22Rv1 (cell line): ENCODE results near the gene CASK.

Experiments
- H3K27ac ChIP-seq: fragments of 450-650 bp; 2 replicates; pipeline ENCODE4 v1.5.1; 2017
- ZFX ChIP-seq: fragments of 450-650 bp; IDR thresholded peaks from 2 replicates; pipeline ENCODE4 v1.6.1; 2017; ENCODE audit warnings: antibody characterized with exemption, borderline replicate concordance
- TF ChIP-seq, protein P1 (sequence below): fragments of 450-650 bp; IDR thresholded peaks from 2 replicates; pipeline ENCODE4 v1.5.1; 2017; ENCODE audit warnings: mild to moderate bottlenecking

CASK gene

DNA sequence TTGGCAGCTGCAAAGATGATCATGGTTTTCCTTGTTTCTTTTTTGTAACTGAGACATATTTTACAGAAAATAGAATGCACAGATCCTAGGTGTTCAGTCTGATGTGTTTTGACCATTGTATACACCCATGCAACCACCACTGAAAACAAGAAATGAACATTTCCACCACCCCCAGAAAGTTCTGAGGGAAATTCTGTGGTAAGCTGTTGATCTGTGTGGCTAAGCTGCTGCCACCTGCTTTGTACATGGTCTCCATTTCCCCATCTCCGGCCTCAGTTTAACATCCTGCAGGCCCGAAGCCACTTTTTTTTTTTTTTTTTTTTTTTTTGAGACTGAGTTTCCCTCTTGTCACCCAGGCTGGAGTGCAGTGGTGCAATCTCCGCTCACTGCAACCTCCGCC, 411.0 kb downstream of the CASK start:
- TF ChIP-seq ZFX: no peak
- H3K27ac ChIP-seq: no peak overlapping the region

DNA sequence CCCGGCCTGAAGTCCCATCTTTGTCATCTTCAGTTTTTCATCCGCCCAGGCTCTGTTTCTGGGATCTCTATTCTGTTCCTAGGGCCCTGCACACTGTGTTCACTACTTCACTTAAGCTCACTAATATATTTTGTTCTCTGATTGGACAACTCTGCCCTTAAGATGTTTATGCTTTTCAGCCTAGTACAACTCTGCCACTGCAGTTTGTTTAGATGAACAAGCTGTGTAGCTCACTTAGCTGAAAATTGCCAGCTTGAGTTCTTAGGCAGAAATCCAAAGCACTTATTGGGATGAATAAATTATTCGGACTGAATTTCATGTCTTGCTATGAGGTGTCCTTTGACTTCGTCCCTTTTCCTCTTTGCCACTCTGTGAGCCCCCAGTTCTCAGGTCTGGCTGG, 415.4 kb downstream of the CASK start:
- TF ChIP-seq, protein P1, sequence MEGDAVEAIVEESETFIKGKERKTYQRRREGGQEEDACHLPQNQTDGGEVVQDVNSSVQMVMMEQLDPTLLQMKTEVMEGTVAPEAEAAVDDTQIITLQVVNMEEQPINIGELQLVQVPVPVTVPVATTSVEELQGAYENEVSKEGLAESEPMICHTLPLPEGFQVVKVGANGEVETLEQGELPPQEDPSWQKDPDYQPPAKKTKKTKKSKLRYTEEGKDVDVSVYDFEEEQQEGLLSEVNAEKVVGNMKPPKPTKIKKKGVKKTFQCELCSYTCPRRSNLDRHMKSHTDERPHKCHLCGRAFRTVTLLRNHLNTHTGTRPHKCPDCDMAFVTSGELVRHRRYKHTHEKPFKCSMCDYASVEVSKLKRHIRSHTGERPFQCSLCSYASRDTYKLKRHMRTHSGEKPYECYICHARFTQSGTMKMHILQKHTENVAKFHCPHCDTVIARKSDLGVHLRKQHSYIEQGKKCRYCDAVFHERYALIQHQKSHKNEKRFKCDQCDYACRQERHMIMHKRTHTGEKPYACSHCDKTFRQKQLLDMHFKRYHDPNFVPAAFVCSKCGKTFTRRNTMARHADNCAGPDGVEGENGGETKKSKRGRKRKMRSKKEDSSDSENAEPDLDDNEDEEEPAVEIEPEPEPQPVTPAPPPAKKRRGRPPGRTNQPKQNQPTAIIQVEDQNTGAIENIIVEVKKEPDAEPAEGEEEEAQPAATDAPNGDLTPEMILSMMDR: no peak
- TF ChIP-seq ZFX: no peak
- H3K27ac ChIP-seq: no peak overlapping the region

DNA sequence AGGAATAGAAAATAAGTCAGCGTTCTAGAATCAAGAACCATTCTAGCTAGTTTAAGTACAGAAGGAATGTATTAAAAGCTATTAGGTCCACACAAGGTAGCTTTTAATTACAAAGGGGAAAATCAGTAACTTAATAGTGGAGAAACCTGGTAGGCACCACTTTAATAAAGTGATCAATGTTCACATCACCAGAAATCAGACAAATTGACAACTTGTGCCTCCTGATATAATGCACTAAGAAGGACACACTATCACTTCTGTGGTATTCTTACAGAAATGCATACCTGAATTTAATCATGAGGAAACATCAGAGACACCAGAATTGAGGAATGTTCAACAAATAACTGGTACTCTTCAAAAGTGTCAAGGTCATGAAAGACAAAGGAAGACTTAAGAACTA, 421.4 kb downstream of the CASK start:
- TF ChIP-seq ZFX: no peak
- TF ChIP-seq, protein P1: no peak
- H3K27ac ChIP-seq: no peak overlapping the region

DNA sequence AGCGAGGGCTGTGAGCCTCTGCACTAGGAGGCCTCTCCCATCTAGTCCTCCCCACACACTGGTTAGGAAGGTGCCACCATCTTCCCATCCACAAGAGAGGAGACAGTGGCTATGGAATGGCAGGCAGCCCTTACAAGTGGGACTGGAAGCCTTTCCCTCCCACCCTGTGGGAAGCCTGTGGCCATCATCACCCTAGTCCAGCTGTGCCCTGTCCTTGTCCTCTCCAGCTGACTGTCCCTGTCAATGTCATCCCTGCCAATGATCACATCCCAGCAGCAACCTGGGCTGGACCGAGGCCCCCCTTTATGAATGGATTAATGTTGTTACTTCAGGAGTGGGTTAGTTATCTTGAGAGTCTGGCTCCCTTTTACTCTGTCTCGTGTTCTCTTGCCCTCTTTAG, 423.4 kb downstream of the CASK start:
- TF ChIP-seq, protein P1: no peak
- no peak for TF ChIP-seq ZFX
- H3K27ac ChIP-seq: no peak overlapping the region

DNA sequence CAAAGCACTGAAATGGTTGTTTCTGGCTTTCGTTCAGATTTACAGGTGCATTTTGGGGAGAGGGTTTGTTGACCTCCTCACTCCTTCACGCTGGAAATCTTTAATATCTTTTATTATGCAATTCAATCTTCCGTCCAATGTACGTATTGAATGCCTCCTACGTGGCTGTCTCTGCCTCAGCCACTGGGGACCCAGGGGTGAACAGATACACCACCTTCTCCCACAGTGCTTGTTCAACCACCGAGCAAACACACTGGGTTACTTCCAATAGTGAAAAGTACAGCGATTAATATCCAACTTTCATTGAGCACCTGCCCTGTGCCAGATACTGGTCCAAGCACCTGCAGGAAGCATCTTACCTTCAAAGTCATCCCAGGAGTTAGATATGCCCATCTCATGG, 424.2 kb downstream of the CASK start:
- TF ChIP-seq, protein P1: no peak
- no peak for TF ChIP-seq ZFX
- H3K27ac ChIP-seq: no peak overlapping the region

DNA sequence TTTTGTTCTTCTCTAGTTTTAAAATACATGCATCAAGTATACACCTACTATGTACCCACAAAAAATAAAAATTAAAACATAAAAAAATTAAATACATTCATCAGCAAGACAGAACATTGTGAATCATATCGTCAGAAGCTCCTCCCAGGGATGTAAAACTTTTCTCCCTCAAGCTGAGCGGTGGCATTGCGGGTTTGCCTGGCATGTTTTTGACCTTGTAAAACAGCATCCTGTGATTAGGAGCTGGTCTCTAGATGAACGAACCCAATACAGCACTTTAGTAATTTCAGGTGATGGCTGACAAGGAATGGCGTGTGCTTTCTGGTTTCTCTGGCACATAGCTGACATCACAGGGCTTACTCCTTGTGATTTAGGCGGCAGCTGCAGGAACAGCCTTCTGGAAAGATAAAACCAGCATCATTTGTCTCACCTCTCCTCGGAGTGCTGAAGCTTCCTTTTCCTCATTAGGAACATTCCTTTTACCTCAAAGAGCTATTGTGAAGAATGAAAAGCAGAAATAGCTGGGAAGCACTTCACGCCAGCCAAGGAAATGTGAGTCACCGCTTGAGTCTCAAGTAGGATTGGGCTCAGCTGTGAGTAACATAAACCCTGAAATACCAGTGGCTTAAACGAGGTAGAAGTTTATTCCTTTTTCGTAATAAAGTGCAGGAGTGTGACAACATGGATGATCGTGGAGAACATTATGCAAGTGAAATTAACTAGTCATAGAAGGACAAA, 431.9 kb downstream of the CASK start:
- H3K27ac ChIP-seq: no peak overlapping the region
- no peak for TF ChIP-seq ZFX
- TF ChIP-seq, protein P1: no peak

DNA sequence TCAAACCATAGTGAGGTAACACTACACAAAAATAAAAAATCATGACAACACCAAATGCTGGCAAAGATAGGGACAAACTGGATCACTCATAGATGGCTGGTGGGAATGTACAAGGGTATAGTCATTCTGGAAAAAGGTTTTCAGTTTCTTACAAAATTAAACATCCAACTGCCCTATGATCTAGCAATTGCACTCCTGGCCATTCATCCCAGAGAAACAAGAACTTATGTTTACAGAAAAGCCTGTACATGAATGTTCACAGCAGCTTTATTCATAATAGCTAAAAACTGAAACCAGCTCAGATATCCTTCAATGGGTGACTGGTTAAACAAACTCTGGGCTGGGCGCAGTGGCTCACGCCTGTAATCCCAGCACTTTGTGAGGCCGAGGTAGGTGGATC, 432.9 kb downstream of the CASK start:
- no peak overlapping the region for H3K27ac ChIP-seq
- TF ChIP-seq, protein P1: no peak
- no peak for TF ChIP-seq ZFX
